Suprapubic skin (tissue), 4 donors: Measurements from ENCODE around the gene NBEA. TPM values are rescaled to one million over a fixed set of nuclear protein-coding genes. Genes with fewer than 3 reads are reported as not detected.
"Not testable (repeated sequence)": the region's sequence is repeated elsewhere in the genome, so short reads cannot be mapped to it uniquely, and the experiment has no call there.

Experiments used
- DNase-seq, 2 donors: peaks; one replicate each; pipeline ENCODE4 v3.0.0-alpha.2; 2019; ENCODE audit warnings: low spot score in 2 of 2
- H3K27ac ChIP-seq: fragments of 200-600 bp; sonication (generic); one replicate; pipeline ENCODE4 v1.5.1; 2019
- H3K27me3 ChIP-seq: fragments of 200-600 bp; sonication (generic); one replicate; pipeline ENCODE4 v1.5.1; 2019
- H3K36me3 ChIP-seq: fragments of 200-600 bp; sonication (generic); one replicate; pipeline ENCODE4 v1.5.1; 2019
- H3K4me1 ChIP-seq: fragments of 200-600 bp; sonication (generic); one replicate; pipeline ENCODE4 v1.5.1; 2019
- H3K4me3 ChIP-seq: fragments of 200-600 bp; sonication (generic); one replicate; pipeline ENCODE4 v1.5.1; 2019; ENCODE audit warnings: mild to moderate bottlenecking
- H3K9me3 ChIP-seq: fragments of 200-600 bp; sonication (generic); one replicate; pipeline ENCODE4 v1.5.1; 2019
- CTCF ChIP-seq, 2 donors: fragments of 200-600 bp in 1 of 2; fragments of 450-650 bp in 1 of 2; sonication (generic) in 1 of 2; IDR thresholded peaks; one replicate each; pipeline ENCODE4 v1.5.1; 2016 to 2019; ENCODE audit warnings: antibody characterized with exemption in 2 of 2, mild to moderate bottlenecking in 1 of 2, moderate library complexity in 1 of 2
- EP300 ChIP-seq: sonication (generic); formaldehyde crosslinking; IDR thresholded peaks from one replicate; pipeline ENCODE4 v1.6.1; 2017; ENCODE audit warnings: antibody characterized with exemption
- POLR2A ChIP-seq, 2 donors: fragments of 450-650 bp; IDR thresholded peaks; one replicate each; pipeline ENCODE4 v1.6.1; 2017; ENCODE audit warnings: antibody characterized with exemption in 2 of 2, mild to moderate bottlenecking in 2 of 2, moderate library complexity in 2 of 2
- POLR2AphosphoS5 ChIP-seq, 3 donors: sonication (generic); formaldehyde crosslinking; IDR thresholded peaks; one replicate each; pipeline ENCODE4 v1.6.1; 2017; ENCODE audit warnings: antibody characterized with exemption in 3 of 3
- WGBS: methylation state at CpG from one replicate; pipeline ENCODE4 v1.1.5; 2018; 5-methylcytosine and 5-hydroxymethylcytosine counted together
- total RNA-seq, 4 donors: library from RNA; depleted of rRNA; stranded (reverse); fragments of >200 nt; gene quantifications; one replicate each; pipeline ENCODE4 v1.1.0, GENCODE V29; 2016

The NBEA gene
- total RNA-seq, 4 donors from 2014 or later: 3.1 to 9.7 (median 4.1) TPM

- H3K27ac ChIP-seq: no peak overlapping the region
- no peaks in the 10 kb centered on the region for H3K36me3 ChIP-seq
- no peaks in the 10 kb centered on the region for H3K4me1 ChIP-seq
- TF ChIP-seq CTCF (IDR thresholded peaks at IDR 0.05): no peak
- no peak for TF ChIP-seq POLR2AphosphoS5 (IDR thresholded peaks at IDR 0.05)
- TF ChIP-seq EP300: no peak
- TF ChIP-seq POLR2A (IDR thresholded peaks at IDR 0.05): no peak
- no peaks in the 10 kb centered on the region for H3K27me3 ChIP-seq
- no peak overlapping the region for H3K4me3 ChIP-seq
- DNase-seq: no peak
- no peaks in the 10 kb centered on the region for H3K9me3 ChIP-seq
- WGBS: 82% methylated on average over 3 of the region's 3 CpGs
Observed at GRCh38 chr13:35039012-35039411, 96.9 kb downstream of the NBEA start.

GRCh38 chr13:35046587-35046986 lies 104.5 kb downstream of the NBEA start:
- no peaks in the 10 kb centered on the region for H3K4me1 ChIP-seq
- no peaks in the 10 kb centered on the region for H3K9me3 ChIP-seq
- H3K36me3 ChIP-seq: no peaks in the 10 kb centered on the region
- 97% methylated on average over 2 of the region's 2 CpGs for WGBS
- DNase-seq: no peak
- no peak for TF ChIP-seq EP300
- no peak for TF ChIP-seq CTCF (IDR thresholded peaks at IDR 0.05)
- TF ChIP-seq POLR2A (IDR thresholded peaks at IDR 0.05): no peak
- no peak for TF ChIP-seq POLR2AphosphoS5 (IDR thresholded peaks at IDR 0.05)
- no peaks in the 10 kb centered on the region for H3K27me3 ChIP-seq
- no peak overlapping the region for H3K27ac ChIP-seq
- no peak overlapping the region for H3K4me3 ChIP-seq

- no peak for TF ChIP-seq CTCF (IDR thresholded peaks at IDR 0.05)
- no peak for TF ChIP-seq EP300
- TF ChIP-seq POLR2AphosphoS5 (IDR thresholded peaks at IDR 0.05): no peak
- TF ChIP-seq POLR2A (IDR thresholded peaks at IDR 0.05): no peak
- H3K4me1 ChIP-seq: no peaks in the 10 kb centered on the region
- H3K36me3 ChIP-seq: no peaks in the 10 kb centered on the region
- H3K27ac ChIP-seq: no peak overlapping the region
- no peaks in the 10 kb centered on the region for H3K9me3 ChIP-seq
- H3K27me3 ChIP-seq: no peaks in the 10 kb centered on the region
- no peak for DNase-seq
- 95% methylated on average over 5 of the region's 5 CpGs for WGBS
- H3K4me3 ChIP-seq: no peak overlapping the region
Observed at GRCh38 chr13:35055705-35056104, 113.6 kb downstream of the NBEA start.

DNA sequence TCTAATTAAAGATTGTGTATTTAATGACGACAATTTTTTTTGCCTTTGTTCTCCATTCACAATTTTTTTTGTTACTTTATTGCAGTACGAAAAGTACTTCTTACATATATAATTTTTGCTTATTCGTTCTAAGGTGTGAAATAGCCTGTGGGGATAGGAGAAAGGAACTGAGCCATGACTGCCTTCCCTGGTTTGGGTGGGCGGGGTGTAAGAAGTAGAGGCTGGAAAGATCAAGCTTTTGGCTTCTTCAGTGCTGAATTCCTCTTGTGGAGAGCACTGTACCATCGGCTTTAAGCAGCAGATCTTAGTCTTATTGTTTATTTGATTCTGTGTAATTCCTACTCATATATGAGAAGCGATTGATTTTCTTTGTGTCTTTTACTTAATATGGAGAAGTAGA lies 115.8 kb downstream of the NBEA start:
- Histone ChIP-seq H3K4me3 (no peak overlapping the region), H3K4me1 (no peaks in the 10 kb centered on the region), H3K27ac (no peak overlapping the region), H3K9me3 (no peaks in the 10 kb centered on the region), H3K27me3 (no peaks in the 10 kb centered on the region), H3K36me3 (no peaks in the 10 kb centered on the region)
- 78% methylated on average over 6 of the region's 6 CpGs for WGBS
- peak in 1 of 2 donors; percentile 30 for DNase-seq
- TF ChIP-seq POLR2AphosphoS5 (IDR thresholded peaks at IDR 0.05): no peak
- no peak for TF ChIP-seq EP300
- no peak for TF ChIP-seq CTCF (IDR thresholded peaks at IDR 0.05)

DNA sequence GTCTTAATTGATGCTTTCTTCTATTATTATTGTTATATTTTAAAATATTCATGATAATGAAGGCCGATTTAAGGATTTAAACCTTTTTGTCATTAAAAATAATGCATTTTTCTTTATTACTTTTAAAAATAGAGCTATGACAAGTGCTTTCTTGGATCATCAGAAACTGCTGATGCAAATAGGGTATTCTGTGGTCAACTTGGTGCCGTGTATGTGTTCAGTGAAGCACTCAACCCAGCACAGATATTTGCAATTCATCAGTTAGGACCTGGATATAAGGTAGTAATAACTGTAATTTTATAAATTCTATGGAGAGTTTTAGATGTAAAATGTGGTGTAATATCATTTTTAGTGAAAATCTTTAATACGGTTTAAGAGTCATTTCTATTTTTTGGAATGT lies 116.5 kb downstream of the NBEA start:
- not testable (repeated sequence) for H3K36me3 ChIP-seq, DNase-seq, H3K9me3 ChIP-seq, H3K4me1 ChIP-seq, H3K27me3 ChIP-seq, H3K4me3 ChIP-seq, H3K27ac ChIP-seq
- 87% methylated on average over 3 of the region's 3 CpGs for WGBS

DNA sequence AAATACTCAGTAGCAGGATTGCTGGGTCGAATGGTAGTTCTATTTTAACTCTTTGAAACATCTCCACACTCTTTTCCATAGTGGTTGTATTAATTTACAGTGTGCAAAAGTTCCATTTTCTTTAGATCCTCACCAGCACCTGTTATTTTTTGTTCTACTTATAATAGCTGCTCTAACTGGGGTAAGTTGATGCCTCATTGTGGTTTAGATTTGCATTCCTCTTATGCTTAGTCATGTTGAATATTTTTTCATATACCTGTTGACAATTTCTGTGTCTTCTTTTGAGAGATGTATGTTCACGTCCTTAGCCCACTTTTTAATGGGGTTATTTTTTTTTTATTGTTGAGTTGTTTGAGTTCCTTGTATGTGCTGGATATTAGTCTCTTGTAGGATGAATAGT lies 144.6 kb downstream of the NBEA start:
- H3K27me3 ChIP-seq: no peaks in the 10 kb centered on the region
- no peak for DNase-seq
- H3K4me1 ChIP-seq: no peaks in the 10 kb centered on the region
- TF ChIP-seq POLR2A (IDR thresholded peaks at IDR 0.05) (no peak), CTCF (IDR thresholded peaks at IDR 0.05) (no peak), POLR2AphosphoS5 (IDR thresholded peaks at IDR 0.05) (no peak), EP300 (no peak)
- H3K4me3 ChIP-seq: no peak overlapping the region
- H3K9me3 ChIP-seq: no peaks in the 10 kb centered on the region
- 78% methylated on average over 2 of the region's 2 CpGs for WGBS
- H3K36me3 ChIP-seq: no peaks in the 10 kb centered on the region
- H3K27ac ChIP-seq: no peak overlapping the region
